NCI-H146 treated with DMSO at 0.1 percent for 48 hours (cell line): Measurements from ENCODE around the gene CYP27B1.

Experiments
- DNase-seq: peaks from one replicate; lab custom pipeline; 2025; ENCODE audit not compliant: unreplicated experiment; lab: John Stamatoyannopoulos, UW

Gene CYP27B1

DNA sequence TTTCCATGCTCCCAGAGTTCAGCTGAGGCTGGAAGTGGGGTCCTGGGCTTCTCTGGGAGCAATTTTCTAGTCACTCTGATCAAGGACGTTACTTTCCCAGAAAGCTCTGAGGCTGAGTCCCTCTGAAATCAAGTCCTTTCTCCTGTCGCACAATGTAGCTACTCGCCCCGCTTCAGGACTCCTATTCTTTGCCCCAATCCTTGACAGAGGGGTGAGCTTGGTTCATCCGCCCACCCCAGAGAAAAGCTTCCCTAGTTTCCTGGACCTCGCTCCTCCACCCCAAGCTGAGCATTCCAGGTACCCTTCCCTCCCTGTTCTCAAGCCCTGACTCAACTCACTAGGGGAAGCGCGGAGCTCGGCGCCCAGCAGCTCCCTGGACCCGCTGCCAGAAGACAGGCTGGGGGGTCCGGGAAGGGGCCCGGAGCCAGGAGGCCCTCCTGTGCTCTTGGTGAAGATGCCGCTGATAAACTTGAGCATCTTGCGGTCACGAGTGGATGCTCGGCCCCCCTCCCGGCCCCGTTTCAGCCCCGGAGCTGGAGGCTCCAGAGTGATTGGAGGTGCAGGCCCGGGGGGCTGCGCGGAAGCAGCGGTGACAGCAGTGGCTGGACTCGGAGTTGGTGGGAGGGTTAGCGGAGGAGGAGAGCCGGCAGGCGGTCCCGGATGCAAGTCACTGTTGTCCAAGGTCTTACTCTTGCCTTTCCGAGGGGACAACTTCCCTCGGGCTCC lies 30.0 kb downstream of the CYP27B1 start:
- no peak for DNase-seq

DNA sequence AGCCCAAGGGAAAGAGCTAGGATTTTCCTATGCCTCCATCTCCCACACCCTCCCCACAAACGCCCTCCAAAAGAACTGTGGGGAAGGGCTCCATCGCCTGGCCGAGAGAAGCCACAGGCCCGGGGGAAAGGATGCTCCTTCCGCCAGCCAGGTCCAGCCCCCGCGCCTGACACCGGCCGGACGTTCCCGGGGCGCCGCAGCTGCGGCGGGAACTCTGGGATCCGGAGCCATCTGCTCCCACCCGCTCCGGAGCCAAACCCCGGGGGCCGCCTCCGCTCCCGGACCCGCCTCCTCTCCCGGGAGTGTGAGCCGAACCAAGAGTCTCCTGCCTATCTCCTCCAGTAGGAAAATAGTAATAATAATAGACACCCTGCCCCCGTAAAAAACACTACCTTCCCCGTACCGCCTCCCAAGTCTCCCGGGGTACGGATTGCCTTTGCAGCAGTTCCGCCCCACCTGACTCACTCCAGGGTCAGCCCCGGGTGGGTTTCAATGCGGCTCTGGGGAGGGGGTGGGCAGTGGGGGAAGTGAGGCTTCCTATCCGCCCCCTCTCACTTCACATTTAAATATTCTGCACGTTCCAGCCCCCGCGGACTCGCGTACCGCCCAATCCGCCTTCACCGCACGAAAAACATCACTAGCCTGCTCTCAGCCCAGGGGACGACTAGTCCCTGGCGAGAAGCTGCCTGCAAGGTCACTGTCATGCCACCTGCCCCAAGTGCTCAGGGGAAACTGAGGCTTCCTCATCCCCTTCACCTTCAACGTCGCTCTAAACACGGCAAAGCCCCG lies 30.7 kb downstream of the CYP27B1 start:
- peak; percentile 32 for DNase-seq

DNA sequence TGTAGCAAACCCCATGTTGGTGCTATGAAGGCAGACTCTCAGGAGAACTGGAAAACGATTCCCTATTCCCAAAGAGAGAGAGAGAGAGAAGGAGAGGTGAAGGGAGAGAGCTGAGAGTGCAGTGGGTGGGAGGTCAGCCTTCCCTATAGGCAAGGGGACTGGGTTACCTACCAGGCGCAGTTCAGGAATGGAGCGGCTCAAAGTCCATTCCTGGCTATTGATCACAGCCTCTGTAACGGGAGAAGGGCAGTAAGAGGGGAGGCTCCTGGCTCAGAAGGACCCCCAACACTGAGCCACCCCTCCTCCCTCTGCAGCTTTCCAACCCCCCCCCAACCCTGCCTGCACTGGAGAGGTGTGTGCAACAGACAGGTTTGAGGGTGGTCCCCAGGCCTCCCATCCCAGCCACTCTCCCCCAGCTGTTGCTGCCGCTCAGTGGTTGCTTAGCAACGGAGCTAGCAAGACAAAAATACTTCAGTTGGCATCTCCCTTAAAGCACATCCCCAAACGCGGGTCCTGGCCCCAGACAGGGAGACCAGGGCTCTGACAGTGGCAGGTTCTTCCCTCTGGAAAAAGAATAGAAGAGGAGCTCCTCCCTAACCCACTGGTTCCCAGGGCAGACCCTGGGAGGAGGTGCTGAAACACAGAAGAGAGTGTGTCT lies 31.6 kb downstream of the CYP27B1 start:
- no peak for DNase-seq

DNA sequence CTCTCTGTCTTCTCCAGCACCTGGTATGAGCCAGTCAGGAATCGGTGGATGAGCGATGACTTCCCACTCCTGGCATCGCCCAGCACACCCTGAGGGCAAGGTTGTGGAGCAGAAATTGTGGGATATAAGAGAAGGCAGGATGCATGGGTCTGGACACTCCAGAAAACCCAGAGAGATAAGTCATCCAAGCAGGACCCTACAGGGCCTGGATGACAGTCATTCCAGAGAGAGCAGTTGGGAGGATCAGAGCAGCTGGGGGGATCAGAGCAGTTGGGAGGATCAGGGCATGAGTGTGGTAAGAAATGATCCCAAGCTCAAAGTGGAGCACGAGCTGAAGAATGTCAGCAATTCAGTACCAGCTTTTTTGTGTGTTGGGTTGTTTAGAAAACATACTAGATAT lies 32.3 kb downstream of the CYP27B1 start:
- no peak for DNase-seq

DNA sequence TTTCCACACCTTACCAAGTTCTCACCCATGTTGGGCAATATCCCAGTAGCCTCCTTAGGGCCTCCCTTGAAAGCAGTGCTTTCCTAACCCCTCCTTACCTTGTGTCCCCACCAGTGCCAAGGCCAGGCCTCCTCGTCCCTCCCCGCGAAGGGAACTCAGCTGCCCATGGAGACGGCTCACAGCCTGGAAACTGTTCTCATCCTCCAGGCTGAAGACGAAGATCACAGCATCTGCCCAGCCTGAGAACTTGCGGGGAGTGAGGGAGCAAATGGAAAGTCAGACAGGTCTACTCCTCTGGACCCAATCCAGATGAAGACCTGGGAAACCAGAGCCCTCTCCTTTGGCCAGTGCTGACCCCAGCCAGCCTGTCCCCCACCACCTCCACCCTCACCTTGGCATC lies 33.0 kb downstream of the CYP27B1 start:
- no peak for DNase-seq

DNA sequence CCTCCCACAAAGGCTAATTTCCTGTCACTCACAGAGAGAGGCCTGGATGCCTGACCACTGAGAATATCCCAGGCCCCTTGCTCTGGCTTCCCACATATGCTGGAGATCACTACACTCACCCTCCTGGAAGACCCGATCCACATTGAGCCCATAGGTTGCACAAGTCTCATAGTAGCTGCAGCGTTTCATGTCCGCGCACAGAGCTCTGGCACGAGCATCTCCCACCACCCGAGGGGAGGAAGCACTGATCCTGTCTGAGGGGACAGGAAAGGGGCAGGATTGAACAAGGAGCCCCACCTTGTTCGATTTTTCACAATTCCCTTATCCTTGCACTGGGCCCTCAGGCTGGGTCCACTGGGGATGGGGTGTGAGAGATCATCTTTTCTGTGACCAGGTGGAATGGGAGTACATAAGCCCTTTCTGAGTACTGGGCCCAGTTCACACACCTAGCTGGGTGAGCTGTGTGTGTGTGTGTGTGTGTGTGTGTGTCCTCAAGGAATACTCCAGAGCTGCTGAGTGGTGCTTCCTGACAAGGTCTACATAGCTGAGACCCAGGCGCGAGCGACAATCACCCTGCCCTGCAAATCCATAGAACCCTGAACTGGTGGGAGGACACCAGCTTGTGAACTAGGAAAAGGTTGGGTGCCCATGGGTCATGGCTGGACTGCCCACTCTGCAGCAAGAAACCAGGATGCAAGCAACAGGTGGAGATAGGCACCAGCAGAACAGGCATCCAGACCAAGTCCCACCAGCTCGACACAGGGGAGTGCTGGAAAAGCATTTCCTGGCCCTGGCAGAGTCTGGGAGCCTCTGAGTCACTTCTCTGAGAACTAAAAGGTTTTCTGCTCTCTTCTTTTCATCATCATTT lies 33.9 kb downstream of the CYP27B1 start:
- no peak for DNase-seq

DNA sequence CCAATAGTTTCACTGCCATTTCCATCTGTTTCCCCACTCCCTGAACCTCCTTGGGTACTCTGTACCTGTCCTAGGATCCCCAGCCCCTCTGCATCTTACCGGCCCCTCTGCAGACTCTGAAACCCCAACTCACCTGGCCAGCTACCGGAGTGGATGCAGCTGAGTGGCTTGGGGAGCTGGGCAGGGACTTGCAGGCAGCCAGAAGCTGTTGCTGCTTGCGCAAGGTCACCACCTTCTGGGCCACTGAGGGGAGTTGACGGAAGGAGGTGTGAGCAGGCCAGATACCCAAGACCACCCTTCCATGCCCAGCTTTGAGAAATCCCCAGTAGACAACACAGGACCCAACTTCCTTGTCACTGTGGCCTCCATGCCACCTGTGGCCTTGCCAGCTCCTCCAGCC lies 34.6 kb downstream of the CYP27B1 start:
- no peak for DNase-seq

DNA sequence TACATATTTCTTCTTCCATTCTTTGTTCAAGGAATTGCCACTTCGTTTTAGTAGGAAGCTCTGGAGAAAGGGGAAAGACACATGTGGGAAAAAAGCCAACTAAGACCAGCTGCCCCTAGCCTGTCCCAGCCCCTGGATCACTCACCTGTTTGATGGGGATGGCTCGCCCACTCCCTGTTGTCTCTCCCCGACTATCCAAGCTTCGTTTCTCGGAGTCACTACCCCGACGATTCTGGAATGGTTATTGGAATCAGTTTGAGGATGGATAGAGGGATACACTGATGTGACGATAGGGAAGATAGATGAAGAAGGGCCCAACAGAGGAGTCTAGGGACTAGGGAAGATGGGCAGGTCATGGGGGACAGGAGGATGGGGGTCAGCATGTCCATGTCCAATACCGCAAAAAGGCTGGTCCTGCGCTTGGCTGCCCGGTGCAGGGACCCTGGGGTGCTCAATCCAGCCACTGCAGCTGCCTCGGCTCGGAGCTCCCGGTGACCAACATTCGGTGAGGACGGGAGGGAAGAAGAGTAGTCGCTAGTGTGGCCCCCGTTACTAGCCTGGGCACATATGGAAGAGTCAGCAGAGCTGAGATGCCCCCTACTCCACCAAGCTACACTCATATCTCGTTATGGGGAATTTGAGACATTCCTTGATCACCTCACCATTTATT lies 35.3 kb downstream of the CYP27B1 start:
- no peak for DNase-seq

DNA sequence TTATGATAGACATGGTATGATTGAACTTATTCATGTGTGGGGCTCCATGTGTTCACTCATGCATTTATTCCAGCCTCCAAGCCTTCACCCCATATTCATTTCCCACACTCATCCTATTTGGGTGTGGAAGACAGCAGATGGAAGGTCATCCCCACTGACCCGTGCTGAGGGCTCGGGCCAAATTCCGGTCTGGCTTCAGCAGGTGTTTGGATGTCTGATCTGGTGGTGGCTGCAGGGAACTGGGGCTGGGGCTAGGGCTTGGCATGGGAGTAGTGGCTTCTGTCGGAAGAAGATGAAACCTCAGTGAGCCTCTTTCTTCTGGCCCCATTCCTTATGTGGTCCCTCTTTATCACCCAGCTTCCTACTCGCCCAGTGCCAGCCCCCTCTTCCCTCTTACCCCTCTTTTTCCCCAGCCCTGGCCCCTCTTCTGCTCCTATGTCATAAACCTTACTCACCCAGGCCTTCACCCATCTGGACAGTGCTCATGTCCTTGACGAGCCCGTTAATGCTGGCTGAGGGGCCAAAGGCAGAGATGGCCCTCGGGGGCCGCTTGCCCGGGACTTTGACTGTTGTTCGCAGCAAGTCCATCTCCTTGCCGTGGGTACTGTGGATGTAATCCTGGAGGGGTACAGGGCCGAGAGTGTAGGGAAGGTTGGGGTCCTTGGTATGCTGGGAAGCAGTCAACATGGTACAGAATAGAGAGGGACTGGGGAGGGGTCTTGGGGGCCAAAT lies 36.4 kb downstream of the CYP27B1 start:
- DNase-seq, result no peak

DNA sequence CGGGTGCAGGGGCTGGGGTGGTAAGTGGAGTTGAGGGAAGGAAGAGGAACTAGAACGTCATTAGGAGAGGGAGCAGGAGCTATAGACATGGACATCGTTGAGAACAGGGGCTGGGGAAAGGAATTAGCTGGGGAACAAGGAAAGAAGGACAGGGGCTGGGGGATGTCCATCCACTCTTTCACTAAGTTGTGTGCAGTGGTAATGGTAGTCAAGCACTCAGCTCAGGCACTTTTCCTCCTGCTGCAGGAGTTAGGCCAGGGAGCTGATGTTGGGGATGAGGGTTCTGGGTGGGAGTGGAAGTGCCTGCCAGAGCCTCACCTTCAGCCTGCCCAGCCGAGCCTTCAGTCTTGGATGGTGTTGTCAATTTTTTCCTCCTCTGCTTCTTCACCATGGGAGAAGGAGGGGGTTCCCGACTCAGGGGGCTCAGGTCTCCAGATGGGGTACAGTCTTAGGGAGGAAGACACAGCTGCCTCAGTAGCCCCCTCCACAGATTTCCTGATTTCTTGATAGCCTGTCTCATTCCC lies 37.5 kb downstream of the CYP27B1 start:
- DNase-seq, result no peak

DNA sequence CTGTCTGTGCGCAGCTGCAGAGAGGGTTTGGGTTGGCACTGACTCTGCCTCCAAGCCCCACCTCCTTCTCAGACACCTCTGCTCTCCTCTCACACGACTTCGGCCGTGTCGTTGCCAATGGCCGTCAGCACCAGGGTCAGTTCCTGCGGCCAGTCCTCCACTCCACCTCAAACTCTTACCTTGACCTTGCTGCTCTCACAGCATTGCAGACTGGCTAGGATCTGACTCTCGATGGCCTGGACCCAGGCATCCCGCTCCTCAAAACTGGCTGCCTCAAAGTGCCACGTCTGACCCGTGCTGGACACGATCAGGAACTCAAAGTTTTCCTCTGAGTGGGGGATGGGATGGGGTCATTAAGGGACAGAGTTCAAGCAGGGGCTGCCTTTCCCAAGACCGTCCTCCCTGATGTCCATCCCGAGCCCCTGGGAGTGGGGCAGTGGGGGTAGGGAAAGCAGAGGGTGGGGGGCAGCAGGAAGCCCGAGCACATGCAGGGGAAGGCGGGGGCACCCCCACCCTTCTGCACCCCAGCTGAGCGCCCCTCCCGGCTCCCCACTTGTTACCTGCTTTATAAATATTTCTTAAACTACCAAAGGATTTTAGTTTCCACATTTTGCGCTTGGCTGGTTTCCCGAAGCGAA lies 39.0 kb downstream of the CYP27B1 start:
- no peak for DNase-seq

DNA sequence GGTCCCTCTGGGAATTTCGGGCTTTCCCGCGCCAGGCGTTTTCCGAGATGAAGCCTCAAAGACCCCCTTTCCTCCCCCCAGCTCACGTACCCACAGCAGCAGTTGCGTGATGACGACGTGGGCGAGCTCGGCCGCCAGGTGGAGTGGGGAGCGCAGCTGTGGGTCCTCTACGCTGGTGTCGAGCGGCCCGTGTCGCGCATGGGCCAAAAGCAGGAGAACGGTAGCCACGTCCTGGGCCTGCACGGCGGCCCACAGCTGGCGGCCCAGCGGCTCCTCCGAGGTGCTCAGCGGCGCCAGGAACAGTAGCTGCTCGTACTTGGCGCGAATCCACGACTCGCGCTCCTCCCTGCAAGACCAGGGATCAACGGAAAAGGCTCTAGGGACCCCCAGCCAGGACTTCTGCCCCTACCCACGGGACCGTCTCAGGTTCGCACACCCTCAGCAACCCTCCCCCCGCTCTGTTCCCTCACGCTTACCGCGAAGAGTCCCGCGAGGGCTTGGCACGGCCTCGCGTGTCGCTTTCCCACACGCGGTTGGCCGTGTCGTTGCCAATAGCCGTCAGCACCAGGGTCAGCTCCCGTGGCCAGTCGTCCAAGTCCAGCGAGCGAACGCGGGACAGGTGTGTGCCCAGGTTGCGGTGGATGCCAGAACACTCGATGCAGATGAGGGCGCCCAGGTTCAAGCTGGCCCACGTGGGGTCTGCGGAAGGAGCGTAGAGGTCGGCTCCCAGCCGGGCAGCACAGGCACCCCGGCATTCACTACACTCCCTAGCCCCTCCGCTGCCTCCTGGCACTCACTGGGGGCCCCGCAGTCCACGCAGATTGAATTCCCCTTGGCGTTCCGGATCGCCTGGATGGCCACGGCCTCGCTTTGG lies 39.8 kb downstream of the CYP27B1 start:
- no peak for DNase-seq

DNA sequence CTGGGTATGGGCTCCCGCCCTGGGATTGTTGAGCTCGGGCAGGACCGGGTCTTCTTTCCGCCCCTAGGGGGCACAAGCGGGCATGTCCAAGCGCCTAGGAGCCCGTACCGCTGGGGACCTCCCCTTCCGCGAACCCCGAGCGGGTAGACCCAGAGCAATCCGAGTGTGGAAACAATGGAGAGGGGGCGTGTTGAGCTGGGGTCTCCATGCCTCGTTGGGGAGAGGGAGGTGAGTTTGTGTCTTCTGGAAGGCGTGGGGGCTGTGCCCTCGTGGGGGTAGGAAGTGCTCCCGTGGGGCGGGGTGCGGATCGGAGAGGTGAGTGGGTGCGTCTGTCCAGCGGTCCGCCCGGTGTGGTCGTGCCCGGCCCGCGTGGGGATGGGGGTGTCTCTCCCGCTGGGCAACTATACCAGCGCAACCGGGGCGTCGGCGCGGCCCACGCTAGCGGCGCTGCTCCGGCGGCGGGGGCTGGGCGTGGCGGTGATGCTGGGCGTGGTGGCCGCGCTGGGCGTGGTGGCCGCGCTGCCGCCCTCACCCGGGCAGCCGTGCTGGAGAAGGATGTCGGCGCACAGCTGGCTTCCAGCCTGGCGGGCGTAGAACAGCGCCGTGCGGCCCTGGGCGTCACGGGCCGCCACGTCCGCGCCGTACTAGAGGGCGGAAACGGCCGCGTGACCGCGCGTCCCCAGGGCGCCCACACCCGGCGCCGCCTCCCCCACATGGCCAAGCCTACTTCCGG lies 40.6 kb downstream of the CYP27B1 start:
- peak; percentile 77 for DNase-seq

DNA sequence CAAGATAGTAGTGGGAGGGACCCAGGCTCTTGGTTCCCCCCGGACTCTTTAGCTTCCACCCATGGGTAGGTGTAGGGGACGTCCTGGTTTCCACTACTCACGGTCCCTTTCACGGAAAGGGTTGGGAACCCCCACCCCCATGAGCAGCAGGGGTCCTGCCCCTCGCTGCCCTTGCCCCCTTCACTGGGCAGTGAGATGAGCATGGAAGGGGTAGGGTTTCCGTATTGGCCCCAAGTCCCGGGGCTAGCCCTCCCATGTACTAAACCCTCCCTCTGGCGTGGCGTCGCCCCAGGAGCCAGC lies 41.1 kb downstream of the CYP27B1 start:
- no peak for DNase-seq

DNA sequence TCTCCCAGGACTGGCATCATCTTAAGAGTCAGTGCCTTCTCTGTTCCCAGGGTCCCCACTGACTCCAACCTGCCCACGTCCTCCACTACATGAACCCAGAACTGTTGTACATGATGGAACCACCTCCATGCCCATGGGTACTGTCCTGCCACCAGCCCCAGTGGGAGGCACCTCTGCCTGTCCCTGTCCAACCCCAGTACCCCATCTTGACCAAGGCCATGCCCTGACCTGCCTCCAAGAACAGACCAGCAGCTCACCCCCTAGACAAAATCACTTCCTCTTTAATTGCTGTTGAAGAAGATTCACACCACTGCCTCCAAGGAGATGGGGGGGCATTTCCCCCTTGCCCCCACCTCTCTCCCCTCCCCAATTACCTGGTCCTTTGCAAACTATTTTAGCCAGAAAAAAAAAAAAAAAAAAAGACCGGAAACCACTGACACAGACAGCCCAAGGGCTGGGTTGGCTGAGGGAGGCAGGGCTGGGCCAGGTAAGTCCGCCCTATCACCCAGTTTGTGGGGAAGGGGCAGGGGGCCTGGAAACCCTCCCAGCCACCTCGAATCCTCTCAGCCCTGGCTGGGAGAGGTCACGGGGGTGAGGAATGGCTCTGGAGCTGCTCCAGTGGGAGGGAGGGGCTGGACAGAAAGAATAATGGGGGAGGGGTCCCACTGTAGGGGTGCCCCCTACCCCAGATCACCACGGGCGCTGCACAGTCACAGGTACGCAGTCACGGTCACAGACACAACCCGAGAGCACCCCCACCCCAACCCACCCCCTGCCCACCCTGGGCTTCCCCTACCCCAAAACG lies 41.7 kb downstream of the CYP27B1 start:
- no peak for DNase-seq

DNA sequence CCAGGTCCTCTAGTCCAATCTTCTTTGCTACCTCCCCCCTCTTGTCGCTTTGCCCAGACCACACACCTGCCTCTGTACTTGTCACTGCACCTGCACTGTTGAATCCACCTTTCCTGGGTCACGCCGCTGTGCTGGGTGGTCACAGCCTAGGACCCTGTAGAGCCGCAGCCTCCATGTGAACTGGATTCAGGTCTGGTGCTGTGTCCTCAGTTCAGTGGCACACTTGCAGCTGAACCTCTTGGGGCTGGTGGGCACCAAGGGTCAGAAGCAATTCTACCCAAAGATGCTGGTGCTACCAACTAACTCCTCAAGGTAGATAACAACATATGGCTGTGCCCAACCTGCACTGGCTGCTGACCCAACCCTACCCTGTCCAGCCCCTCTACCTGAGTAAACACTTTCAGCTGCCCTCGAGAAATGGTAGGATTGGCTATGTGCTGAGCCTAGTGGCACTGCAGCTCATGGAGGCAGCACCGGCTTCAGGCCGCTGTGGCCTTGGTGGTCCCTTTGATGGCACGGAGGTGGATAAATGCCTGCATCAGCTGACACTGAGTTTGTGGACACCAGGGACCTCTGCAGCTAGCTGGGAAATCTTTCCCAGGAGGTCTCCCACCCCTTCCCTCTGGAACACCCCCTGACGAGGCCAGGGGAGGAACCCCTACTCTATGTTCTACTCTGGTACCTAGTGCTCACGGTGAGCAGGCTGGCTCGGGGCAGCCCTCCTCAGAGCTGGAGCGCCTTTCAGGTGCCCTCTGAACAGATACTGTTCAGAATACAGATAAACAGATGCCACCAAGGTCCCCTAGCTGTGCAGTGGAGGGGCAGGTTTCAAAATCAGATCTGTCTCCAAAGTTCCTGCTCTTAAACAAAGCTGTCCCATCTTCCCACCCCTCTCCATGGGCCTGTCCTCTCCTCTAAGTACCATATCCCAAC lies 42.6 kb downstream of the CYP27B1 start:
- peak; percentile 3 for DNase-seq
